Lower leg skin (tissue), 3 donors: ENCODE results near the gene MUC4.

Experiments used
- POLR2A ChIP-seq, 2 donors: fragments of 450-650 bp; IDR thresholded peaks; one replicate each; pipeline ENCODE4 v1.6.1; 2016 to 2017; ENCODE audit warnings: antibody characterized with exemption in 2 of 2, mild to moderate bottlenecking in 1 of 2, moderate library complexity in 1 of 2
- TF ChIP-seq, protein P1 (sequence below), 3 donors: fragments of 450-650 bp; IDR thresholded peaks; one replicate each; pipeline ENCODE4 v1.5.1; 2016; ENCODE audit warnings: antibody characterized with exemption in 3 of 3, mild to moderate bottlenecking in 3 of 3, moderate library complexity in 2 of 3

DNA sequence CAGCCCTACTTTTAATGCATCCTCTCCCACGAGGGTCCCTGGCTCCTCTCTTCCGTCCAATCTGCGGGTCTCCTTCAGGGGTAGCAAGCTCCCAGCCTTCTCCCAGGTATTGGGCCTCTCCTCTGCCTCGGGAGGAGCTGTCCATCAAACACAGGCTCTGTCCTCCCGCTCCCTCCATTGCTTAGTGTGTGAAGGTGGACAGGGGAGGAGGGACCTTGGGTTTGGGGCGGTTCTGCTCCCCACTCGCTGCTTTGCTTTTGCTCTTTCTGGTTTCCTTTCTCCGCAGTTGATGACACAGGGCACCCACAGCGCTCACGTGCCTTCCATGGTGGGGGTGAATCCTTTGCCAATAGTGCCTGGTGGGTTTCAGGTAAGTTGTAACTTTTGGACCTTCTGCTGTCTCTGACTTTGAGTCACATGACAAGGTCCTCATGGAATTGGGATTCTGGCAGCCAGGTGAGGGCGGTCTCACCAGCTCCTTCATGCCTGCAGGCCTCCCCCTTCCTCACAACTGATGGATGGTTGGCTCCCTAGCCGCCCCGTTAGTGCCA, 72.1 kb downstream of the MUC4 start:
- TF ChIP-seq POLR2A (IDR thresholded peaks at IDR 0.05), result no peak
- TF ChIP-seq, protein P1, sequence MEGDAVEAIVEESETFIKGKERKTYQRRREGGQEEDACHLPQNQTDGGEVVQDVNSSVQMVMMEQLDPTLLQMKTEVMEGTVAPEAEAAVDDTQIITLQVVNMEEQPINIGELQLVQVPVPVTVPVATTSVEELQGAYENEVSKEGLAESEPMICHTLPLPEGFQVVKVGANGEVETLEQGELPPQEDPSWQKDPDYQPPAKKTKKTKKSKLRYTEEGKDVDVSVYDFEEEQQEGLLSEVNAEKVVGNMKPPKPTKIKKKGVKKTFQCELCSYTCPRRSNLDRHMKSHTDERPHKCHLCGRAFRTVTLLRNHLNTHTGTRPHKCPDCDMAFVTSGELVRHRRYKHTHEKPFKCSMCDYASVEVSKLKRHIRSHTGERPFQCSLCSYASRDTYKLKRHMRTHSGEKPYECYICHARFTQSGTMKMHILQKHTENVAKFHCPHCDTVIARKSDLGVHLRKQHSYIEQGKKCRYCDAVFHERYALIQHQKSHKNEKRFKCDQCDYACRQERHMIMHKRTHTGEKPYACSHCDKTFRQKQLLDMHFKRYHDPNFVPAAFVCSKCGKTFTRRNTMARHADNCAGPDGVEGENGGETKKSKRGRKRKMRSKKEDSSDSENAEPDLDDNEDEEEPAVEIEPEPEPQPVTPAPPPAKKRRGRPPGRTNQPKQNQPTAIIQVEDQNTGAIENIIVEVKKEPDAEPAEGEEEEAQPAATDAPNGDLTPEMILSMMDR (IDR thresholded peaks at IDR 0.05), result no peak
